IPS DF 6.9 (cell line): ENCODE results near the gene MYO5B.

Experiments used
- DNase-seq: peaks from one replicate; pipeline ENCODE4 v3.0.0-alpha.2; 2013; ENCODE audit warnings: low read depth, low spot score
- H3K27ac ChIP-seq: one replicate; pipeline ENCODE4 v1.5.1; 2013; ENCODE audit warnings: low read length, control low read depth
- H3K27me3 ChIP-seq: 2 replicates; pipeline ENCODE4 v1.6.1; 2013; ENCODE audit warnings: mild to moderate bottlenecking, low read length; ENCODE audit not compliant: control insufficient read depth, insufficient read depth
- H3K36me3 ChIP-seq: 2 replicates; pipeline ENCODE4 v1.6.1; 2013; ENCODE audit warnings: low read length; ENCODE audit not compliant: control insufficient read depth, insufficient read depth
- H3K4me1 ChIP-seq: 2 replicates; pipeline ENCODE4 v1.6.1; 2013; ENCODE audit warnings: low read length; ENCODE audit not compliant: control insufficient read depth, insufficient read depth
- H3K4me3 ChIP-seq: 2 replicates; pipeline ENCODE4 v1.5.1; 2013; ENCODE audit warnings: mild to moderate bottlenecking, low read length
- H3K9me3 ChIP-seq: 2 replicates; pipeline ENCODE4 v1.6.1; 2013; ENCODE audit warnings: low read length, inconsistent platforms; ENCODE audit not compliant: control insufficient read depth, insufficient read depth
- WGBS: extraction: QIAGEN DNeasy Blood & Tissue Kit; methylation state at CpG from one replicate; pipeline ENCODE4 v1.1.7; 2013; ENCODE audit warnings: mixed read lengths, missing lambda C conversion rate; ENCODE audit not compliant: insufficient read length, insufficient coverage; 5-methylcytosine and 5-hydroxymethylcytosine counted together

Gene MYO5B

DNA sequence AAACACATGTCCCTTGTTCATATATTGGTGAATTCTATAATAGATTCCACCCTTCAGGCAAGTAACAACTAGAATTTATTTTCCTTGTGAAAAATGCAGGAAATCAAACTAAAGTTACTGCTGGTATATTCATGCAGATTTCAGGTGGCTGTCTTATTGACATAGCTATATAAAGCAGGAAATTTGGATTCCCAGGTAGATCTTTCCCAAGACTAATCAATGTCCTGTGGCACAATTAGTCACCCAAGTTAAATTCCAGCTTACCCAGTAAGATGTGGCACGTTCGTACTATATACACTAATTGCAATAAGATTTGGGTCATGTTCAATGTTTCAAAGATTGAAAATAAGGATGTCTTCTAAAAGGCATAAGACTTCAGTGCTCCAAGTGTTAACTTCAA lies 42.0 kb downstream of the MYO5B start:
- Histone ChIP-seq H3K4me1 (no peaks in the 10 kb centered on the region), H3K27ac (no peak overlapping the region), H3K9me3 (no peaks in the 10 kb centered on the region), H3K36me3 (no peaks in the 10 kb centered on the region), H3K27me3 (no peaks in the 10 kb centered on the region), H3K4me3 (no peak overlapping the region)
- DNase-seq: no peak
- no CpG with 5 or more reads among the region's 2 CpGs for WGBS

DNA sequence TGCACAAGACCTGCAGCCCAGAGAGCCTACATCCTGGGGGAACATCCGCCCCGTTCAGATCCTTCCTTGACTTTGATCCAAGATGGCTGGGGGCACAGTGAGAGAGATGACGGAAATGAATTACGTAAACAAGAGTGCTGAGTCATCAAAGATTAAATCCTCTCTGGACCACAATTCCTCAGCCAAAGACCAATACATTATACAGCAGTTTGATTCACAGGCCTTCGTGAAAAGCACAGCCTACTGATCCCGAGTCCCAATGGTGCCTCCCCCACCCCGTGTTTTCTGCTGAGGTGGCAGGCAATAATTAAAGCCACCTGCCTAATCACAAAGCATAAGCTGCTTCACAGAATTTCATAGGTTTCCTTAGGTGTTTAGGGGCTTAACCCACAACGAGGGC lies 43.0 kb downstream of the MYO5B start:
- Histone ChIP-seq H3K4me3 (no peak overlapping the region), H3K4me1 (no peaks in the 10 kb centered on the region), H3K9me3 (no peaks in the 10 kb centered on the region), H3K27me3 (no peaks in the 10 kb centered on the region), H3K27ac (no peak overlapping the region), H3K36me3 (no peaks in the 10 kb centered on the region)
- no CpG with 5 or more reads among the region's 8 CpGs for WGBS
- DNase-seq: no peak

GRCh38 chr18:50144540-50144939 lies 50.4 kb downstream of the MYO5B start:
- H3K4me3 ChIP-seq: no peak overlapping the region
- H3K4me1 ChIP-seq: no peaks in the 10 kb centered on the region
- H3K9me3 ChIP-seq: no peaks in the 10 kb centered on the region
- no peaks in the 10 kb centered on the region for H3K36me3 ChIP-seq
- no peak for DNase-seq
- no peaks in the 10 kb centered on the region for H3K27me3 ChIP-seq
- H3K27ac ChIP-seq: no peak overlapping the region

DNA sequence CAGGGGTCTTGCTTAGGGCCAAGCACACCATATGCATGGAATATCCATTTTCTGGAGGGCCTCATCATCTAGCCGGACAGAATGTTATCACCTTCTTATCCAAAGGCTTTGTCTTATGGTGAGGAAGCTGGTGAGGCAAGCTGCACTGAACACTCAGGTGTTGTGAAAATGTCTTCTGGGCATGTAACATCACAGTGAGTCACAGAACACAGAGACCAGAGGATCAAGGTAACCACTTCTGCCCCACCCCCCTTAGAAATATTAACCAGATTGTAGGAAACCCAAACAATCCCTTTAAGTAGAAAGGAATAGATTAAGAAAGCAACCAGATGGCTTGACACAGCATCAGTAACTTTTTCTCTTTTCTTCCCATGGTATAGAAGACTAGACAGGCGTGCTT lies 51.1 kb downstream of the MYO5B start:
- H3K4me3 ChIP-seq: no peak overlapping the region
- no peaks in the 10 kb centered on the region for H3K4me1 ChIP-seq
- DNase-seq: no peak
- no peak overlapping the region for H3K27ac ChIP-seq
- no CpG with 5 or more reads among the region's 2 CpGs for WGBS
- no peaks in the 10 kb centered on the region for H3K9me3 ChIP-seq
- H3K36me3 ChIP-seq: no peaks in the 10 kb centered on the region
- no peaks in the 10 kb centered on the region for H3K27me3 ChIP-seq

DNA sequence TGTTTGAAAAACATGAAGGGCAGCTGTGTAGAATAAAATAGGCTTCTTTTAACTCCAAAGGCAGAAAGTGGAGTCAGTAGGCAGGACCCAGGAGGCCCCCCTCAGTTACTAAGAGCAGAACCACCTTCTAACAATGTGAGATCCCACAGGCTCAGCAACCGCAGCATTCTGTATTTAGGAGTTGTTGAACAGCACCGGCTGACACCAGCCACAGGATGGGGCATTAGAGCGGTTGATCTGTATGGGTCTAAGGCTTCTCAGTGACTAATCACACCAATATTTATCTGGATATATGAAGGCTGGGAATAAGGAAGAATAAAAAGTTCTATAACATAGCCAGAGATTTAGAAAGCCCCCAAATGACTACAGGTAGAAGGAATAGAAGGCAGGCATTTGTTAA lies 51.7 kb downstream of the MYO5B start:
- Histone ChIP-seq H3K4me3 (no peak overlapping the region), H3K27me3 (no peaks in the 10 kb centered on the region), H3K27ac (no peak overlapping the region), H3K4me1 (no peaks in the 10 kb centered on the region), H3K9me3 (no peaks in the 10 kb centered on the region), H3K36me3 (no peaks in the 10 kb centered on the region)
- DNase-seq: no peak
- no CpG with 5 or more reads among the region's 3 CpGs for WGBS

- no CpG with 5 or more reads among the region's 6 CpGs for WGBS
Measured at GRCh38 chr18:50142441-50143120, 52.4 kb downstream of the MYO5B start.

DNA sequence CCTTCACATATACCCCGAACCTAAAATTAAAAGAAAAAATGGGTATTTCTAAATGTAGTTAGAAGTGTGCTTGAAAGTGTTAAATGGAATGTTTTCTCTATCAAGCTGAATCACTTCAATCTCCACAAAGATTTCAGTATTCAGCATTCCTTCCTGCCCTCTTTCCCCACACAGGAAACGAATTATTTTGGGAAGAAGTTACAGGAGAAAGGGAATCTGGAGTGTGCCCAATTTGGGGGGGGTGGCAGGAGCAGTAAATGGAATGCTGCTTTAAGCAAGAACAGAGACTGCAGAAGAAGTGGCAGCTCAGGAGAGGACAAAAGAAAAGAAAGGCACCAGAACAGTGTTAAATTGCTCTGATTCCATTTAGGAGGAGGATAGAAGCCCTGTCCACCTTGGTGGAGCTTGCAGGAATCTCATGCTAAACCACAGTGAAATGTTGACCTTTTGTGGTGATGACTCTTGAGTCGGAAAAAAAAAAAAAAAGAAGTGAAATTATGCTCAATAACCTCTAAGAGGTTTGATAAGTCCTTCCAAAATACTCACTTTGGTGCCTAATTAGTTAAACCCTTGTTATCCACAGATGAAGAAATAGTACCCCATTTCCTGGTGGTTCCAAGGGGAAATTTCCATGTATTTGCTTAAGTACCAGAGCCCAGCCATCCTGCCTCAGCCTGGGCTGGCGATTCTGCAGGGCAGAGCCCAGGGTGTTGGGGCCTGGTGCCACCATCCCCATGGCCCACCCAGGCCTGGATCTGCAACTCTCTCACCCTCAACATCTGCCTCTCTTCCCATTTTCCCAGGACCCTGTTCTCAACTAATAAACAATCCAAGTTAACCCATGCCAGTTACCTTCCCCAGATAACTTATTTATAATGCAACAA lies 56.5 kb downstream of the MYO5B start:
- no CpG with 5 or more reads among the region's 4 CpGs for WGBS
- H3K4me3 ChIP-seq: no peak overlapping the region
- no peak overlapping the region for H3K27ac ChIP-seq
- no peaks in the 10 kb centered on the region for H3K36me3 ChIP-seq
- H3K27me3 ChIP-seq: no peaks in the 10 kb centered on the region
- H3K9me3 ChIP-seq: no peaks in the 10 kb centered on the region
- H3K4me1 ChIP-seq: peaks cover under 1% of the 10 kb centered on the region; the same call in 1 of the 2 replicates
- no peak for DNase-seq

More at GRCh38 chr18:50142441-50143120, 52.4 kb downstream of the MYO5B start:
- H3K36me3 ChIP-seq: no peaks in the 10 kb centered on the region
- H3K9me3 ChIP-seq: no peaks in the 10 kb centered on the region
- H3K4me1 ChIP-seq: no peaks in the 10 kb centered on the region
- H3K27me3 ChIP-seq: no peaks in the 10 kb centered on the region
- H3K4me3 ChIP-seq: no peak overlapping the region
- H3K27ac ChIP-seq: no peak overlapping the region
- no peak for DNase-seq

- Histone ChIP-seq H3K27ac (no peak overlapping the region), H3K27me3 (no peaks in the 10 kb centered on the region), H3K9me3 (no peaks in the 10 kb centered on the region), H3K4me1 (peaks cover 2% of the 10 kb centered on the region; the same call in 1 of the 2 replicates), H3K36me3 (no peaks in the 10 kb centered on the region), H3K4me3 (no peak overlapping the region)
- WGBS: no CpG with 5 or more reads among the region's 9 CpGs
- no peak for DNase-seq
Measured at GRCh38 chr18:50135903-50136302, 59.0 kb downstream of the MYO5B start.

DNA sequence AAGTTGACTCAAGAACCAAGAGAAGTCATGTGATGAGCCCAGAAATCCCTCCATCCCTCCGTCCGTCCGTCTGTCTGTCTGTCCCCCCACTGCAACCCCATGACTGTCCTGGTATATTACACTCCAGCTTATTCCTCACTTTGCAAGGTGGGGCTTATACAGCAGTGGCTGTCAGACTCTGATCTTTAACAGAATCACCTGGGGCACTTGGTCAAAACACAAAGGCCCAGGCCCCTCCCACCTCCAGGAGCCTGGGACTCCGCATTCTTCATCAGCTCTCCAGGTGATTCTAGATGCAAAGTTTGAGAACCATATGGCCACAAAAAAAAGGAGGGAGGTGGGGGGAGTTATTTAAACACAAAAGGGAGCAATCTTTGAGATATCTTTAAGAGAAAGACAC lies 61.4 kb downstream of the MYO5B start:
- Histone ChIP-seq H3K27me3 (no peaks in the 10 kb centered on the region), H3K4me1 (peaks cover 5% of the 10 kb centered on the region), H3K4me3 (no peak overlapping the region), H3K36me3 (no peaks in the 10 kb centered on the region), H3K27ac (no peak overlapping the region), H3K9me3 (no peaks in the 10 kb centered on the region)
- DNase-seq: no peak
- no CpG with 5 or more reads among the region's 4 CpGs for WGBS

DNA sequence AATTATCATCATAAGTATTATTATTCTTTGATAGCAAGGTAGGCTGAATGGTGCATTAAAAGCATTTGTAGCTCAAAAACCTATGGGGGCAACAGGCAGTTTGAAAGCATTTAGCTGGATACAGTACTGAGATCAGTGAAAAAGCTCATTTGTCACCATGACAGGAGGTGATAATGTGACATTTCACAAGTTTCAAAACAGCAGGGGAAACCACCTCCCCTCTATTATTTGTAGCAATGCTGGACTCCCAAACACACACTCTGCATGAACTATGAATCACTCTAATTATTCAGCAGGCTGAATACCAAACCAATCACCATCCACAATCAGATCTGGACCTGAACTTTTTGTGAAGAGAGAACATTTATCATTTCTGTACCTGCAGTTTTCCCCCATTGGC lies 63.4 kb downstream of the MYO5B start:
- DNase-seq: no peak
- Histone ChIP-seq H3K4me3 (no peak overlapping the region), H3K27me3 (no peaks in the 10 kb centered on the region), H3K9me3 (no peaks in the 10 kb centered on the region), H3K27ac (no peak overlapping the region), H3K4me1 (peaks cover 5% of the 10 kb centered on the region), H3K36me3 (no peaks in the 10 kb centered on the region)
